Stimulated activated CD4-positive, alpha-beta T cell treated with anti-CD3 and anti-CD28 coated beads, Interleukin-1b, Interleukin-23, amount 100 ng/mL, for 4 hours (primary cell): ENCODE measurements around the gene ITGAE.
A peak's percentile ranks its signal among the peaks of the same experiment; 100 is the strongest.
"Not testable (repeated sequence)": the region's sequence is repeated elsewhere in the genome, so short reads cannot be mapped to it uniquely, and the experiment has no call there.

Experiments
- DNase-seq, 2 donors: peaks; one replicate each; pipeline ENCODE4 v3.0.0-alpha.2; 2020; ENCODE audit warnings: low read depth in 2 of 2

Gene ITGAE

GRCh38 chr17:3800362-3801271, at the start of gene ITGAE:
Gene ITGAE, minus strand, starts transcription at chr17:3801188. Its CDS starts 44 bp downstream, at chr17:3801144.
- DNase-seq = no peak

GRCh38 chr17:3848229-3848835, 47.3 kb upstream of the ITGAE start:
- DNase-seq = no peak

GRCh38 chr17:3847165-3847670, 46.2 kb upstream of the ITGAE start:
- DNase-seq = no peak

GRCh38 chr17:3846437-3847164, 45.6 kb upstream of the ITGAE start:
- no peak for DNase-seq

GRCh38 chr17:3845621-3846436, 44.8 kb upstream of the ITGAE start, which contains the start of gene NCBP3:
Gene NCBP3, minus strand, starts transcription at chr17:3846246. Its CDS starts 23 bp downstream, at chr17:3846223.
- peak; percentile 91 to 92 for DNase-seq

- peak; percentile 17 to 23 for DNase-seq
These were observed 44.3 kb upstream of the ITGAE start for GRCh38 chr17:3845291-3845620.

- not testable (repeated sequence) for DNase-seq
These were observed 43.6 kb upstream of the ITGAE start for GRCh38 chr17:3844556-3844955.

- DNase-seq = peak; percentile 37
These were observed 43.0 kb upstream of the ITGAE start for GRCh38 chr17:3843935-3844516.

- DNase-seq = no peak
These were observed 37.2 kb upstream of the ITGAE start for GRCh38 chr17:3838206-3838605.

- no peak for DNase-seq
These were observed 35.6 kb upstream of the ITGAE start for GRCh38 chr17:3836551-3836950.

- DNase-seq = no peak
These were observed 34.6 kb upstream of the ITGAE start for GRCh38 chr17:3835410-3836229.

GRCh38 chr17:3834811-3835210, 33.8 kb upstream of the ITGAE start:
- DNase-seq = no peak

- DNase-seq = no peak
These were observed 27.9 kb upstream of the ITGAE start for GRCh38 chr17:3828852-3829232.

- no peak for DNase-seq
These were observed 27.3 kb upstream of the ITGAE start for GRCh38 chr17:3828151-3828851.

- DNase-seq = peak; percentile 30 to 71
These were observed 26.3 kb upstream of the ITGAE start for GRCh38 chr17:3827124-3827773.

- DNase-seq = no peak
These were observed 25.2 kb upstream of the ITGAE start for GRCh38 chr17:3826191-3826590.

GRCh38 chr17:3821101-3821500, 20.1 kb upstream of the ITGAE start:
- DNase-seq = no peak

- DNase-seq = no peak
These were observed 17.8 kb upstream of the ITGAE start for GRCh38 chr17:3818786-3819185.
